ENCODE data around the gene GDPD3. TPM values are rescaled to one million over a fixed set of nuclear protein-coding genes. Genes with fewer than 3 reads are reported as not detected.
A peak's percentile ranks its signal among the peaks of the same experiment; 100 is the strongest.

Gene GDPD3
- total RNA-seq, 2 experiments from 2014 or later: 9.1 to 10.3 TPM

DNA sequence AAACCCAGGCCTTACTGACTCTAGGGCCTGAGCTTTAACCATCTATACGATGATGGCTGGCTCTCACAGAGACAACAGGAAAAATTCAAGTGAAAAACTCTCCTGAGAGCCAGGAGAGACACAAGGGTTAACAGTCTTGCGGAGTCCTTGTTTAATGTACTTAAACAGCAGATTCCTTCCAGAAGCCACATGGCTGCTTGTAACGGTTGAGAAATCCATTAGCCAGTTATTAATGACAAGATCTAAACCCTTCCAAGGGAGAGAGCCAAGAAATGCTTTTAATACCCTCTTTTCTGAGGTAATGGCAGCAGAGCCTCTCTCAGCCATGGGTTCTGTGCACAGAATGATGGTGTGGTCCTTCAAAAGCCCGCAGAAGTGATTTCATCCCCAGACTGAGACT is 53.0 kb downstream of the GDPD3 start:
- Mint-ChIP-seq H3K4me3 (no peak overlapping the region), H3K36me3 (ENCODE audit: low read depth) (peaks cover 7% of the 10 kb centered on the region), H3K4me1 (ENCODE audit: low read depth) (peaks cover 3% of the 10 kb centered on the region), H3K27ac (no peak overlapping the region), H3K27me3 (ENCODE audit: low read depth) (no peaks in the 10 kb centered on the region), H3K9me3 (no peaks in the 10 kb centered on the region)
- DNase-seq: no peak
- CTCF ChIA-PET: no interaction called here
- intact Hi-C loops (cut with micrococcal nuclease): no loop called here

DNA sequence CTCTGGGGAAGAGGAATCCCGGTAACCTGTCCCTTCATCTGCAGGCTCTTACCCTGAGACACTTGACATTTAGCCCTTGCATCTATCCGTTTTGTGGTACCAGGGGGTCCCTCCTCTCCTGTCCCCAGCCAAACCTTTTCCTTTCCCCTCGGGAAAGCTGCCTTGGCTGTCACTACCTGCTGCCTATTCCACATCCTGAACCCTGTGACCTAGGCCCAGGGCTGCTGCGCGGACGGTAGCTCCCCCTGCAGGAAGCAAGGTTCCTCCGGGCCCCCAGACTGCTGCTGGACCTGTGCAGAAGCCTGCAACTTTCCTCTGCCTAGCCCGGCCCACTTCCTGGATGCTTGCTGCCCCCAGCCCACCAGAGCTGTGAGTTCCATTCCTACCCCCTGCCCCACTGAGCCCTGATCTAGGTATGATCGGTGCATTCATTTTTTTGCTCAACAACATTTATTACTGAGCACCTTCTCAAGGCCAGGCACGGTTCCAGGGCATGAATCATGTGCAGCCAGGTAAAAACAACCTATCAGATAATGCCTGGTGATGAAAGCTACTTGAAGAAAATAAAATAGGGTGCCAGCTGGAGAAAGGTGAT is 58.3 kb downstream of the GDPD3 start:
- Mint-ChIP-seq H3K36me3 (ENCODE audit: low read depth) (no peaks in the 10 kb centered on the region), H3K4me3 (peak overlapping the region; percentile 48), H3K9me3 (no peaks in the 10 kb centered on the region), H3K27me3 (ENCODE audit: low read depth) (no peaks in the 10 kb centered on the region), H3K27ac (peak overlapping the region; percentile 15), H3K4me1 (ENCODE audit: low read depth) (peaks cover 20% of the 10 kb centered on the region)
- CTCF ChIA-PET: interaction anchor here (0.6 to 1.8 kb wide), 20 partner anchors 8 to 388 kb away, joined by 3 to 15 read pairs (median 4); partner anchors contain the start of genes GDPD3 and TBX6
- intact Hi-C loops (cut with micrococcal nuclease): no loop called here
- peak; percentile 67 for DNase-seq

Other genes with a start within 250 kb of the GDPD3 start
- gene SEZ6L2, start 214.0 kb downstream of the GDPD3 start, total RNA-seq: under 1 TPM; 0.30 to 0.31 TPM
- 1 to 10 TPM; 1.3 to 1.7 TPM for gene ASPHD1, start 213.0 kb downstream of the GDPD3 start, total RNA-seq
- 10 to 100 TPM; 25.8 to 29.4 TPM for gene KCTD13, start 187.3 kb downstream of the GDPD3 start, total RNA-seq
- 10 to 100 TPM; 31.9 to 35.5 TPM for gene TMEM219, start 151.5 kb downstream of the GDPD3 start, total RNA-seq
- gene TAOK2, start 139.7 kb downstream of the GDPD3 start, total RNA-seq: 10 to 100 TPM; 20.9 to 21.6 TPM
- gene HIRIP3, start 117.9 kb downstream of the GDPD3 start, total RNA-seq: 10 to 100 TPM; 40.8 to 43.9 TPM
- 10 to 100 TPM; 62.0 to 65.4 TPM for gene INO80E, start 117.3 kb downstream of the GDPD3 start, total RNA-seq
- under 1 TPM; 0.64 to 0.86 TPM for gene DOC2A, start 102.5 kb downstream of the GDPD3 start, total RNA-seq
- not detected for gene C16orf92, start 90.3 kb downstream of the GDPD3 start, total RNA-seq
- 1 to 10 TPM; 4.6 to 6.1 TPM for gene TLCD3B, start 82.3 kb downstream of the GDPD3 start, total RNA-seq
- gene ALDOA, start 47.8 kb downstream of the GDPD3 start, total RNA-seq: 1,000 to 10,000 TPM; 1,750 to 1,795 TPM
- gene PPP4C, start 37.5 kb downstream of the GDPD3 start, total RNA-seq: 100 to 1,000 TPM; 104 to 105 TPM
- 1 to 10 TPM; 3.6 to 4.7 TPM for gene TBX6, start 21.6 kb downstream of the GDPD3 start, total RNA-seq
- gene YPEL3, start 17.3 kb downstream of the GDPD3 start, total RNA-seq: 10 to 100 TPM; 24.6 to 27.3 TPM
- 10 to 100 TPM; 64.3 to 64.5 TPM for gene MAPK3, start 9.7 kb upstream of the GDPD3 start, total RNA-seq
- gene CORO1A, start 70.1 kb upstream of the GDPD3 start, total RNA-seq: 100 to 1,000 TPM; 855 to 866 TPM
- gene BOLA2B, start 80.1 kb upstream of the GDPD3 start, total RNA-seq: 100 to 1,000 TPM; 160 to 173 TPM
- gene SLX1A, start 80.3 kb upstream of the GDPD3 start, total RNA-seq: 10 to 100 TPM; 35.4 to 42.5 TPM
- gene SULT1A3, start 85.7 kb upstream of the GDPD3 start, total RNA-seq: 1 to 10 TPM; 8.7 to 9.2 TPM
- gene NPIPB13, start 134.9 kb upstream of the GDPD3 start, total RNA-seq: 1 to 10 TPM; 5.7 to 6.8 TPM
- gene CD2BP2, start 241.8 kb upstream of the GDPD3 start, total RNA-seq: 10 to 100 TPM; 39.2 to 41.4 TPM